Measurements from ENCODE around the gene ZBP1.

The ZBP1 gene

DNA sequence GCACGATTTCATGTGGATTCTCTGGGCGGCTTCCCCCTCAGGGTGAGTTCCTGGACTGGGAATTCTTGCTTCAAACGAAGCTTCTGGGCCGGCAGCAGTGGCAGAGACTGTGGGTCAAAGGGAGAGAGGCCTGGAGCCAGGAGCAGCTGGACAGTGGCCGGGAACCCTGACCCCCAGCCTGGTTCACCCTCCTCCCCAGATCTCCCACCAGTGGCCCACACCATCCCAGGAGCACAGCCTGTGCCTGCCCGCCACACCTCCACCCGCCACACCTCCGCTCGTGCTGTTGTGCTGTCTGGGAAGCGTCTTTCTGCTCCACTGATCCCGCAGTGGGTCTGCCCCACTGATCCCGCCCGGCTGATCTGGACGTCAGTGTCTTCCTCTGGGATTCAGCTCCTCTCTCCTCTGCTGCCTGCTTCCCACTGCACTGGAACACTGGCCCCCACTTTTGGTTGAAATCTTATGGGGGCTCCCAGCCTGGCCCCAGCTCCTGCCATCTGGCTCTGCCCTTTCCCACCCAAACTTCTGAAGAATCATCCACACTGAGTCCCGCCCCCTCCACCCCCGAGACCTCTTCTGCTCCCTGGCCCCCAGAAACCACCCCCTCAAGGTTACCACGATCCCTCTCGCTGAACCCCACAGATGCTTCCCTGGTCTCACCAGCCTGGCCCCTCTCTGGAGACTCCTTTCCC is 9.8 kb downstream of the ZBP1 start:
- TF ChIP-seq, protein P1, sequence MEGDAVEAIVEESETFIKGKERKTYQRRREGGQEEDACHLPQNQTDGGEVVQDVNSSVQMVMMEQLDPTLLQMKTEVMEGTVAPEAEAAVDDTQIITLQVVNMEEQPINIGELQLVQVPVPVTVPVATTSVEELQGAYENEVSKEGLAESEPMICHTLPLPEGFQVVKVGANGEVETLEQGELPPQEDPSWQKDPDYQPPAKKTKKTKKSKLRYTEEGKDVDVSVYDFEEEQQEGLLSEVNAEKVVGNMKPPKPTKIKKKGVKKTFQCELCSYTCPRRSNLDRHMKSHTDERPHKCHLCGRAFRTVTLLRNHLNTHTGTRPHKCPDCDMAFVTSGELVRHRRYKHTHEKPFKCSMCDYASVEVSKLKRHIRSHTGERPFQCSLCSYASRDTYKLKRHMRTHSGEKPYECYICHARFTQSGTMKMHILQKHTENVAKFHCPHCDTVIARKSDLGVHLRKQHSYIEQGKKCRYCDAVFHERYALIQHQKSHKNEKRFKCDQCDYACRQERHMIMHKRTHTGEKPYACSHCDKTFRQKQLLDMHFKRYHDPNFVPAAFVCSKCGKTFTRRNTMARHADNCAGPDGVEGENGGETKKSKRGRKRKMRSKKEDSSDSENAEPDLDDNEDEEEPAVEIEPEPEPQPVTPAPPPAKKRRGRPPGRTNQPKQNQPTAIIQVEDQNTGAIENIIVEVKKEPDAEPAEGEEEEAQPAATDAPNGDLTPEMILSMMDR (IDR thresholded peaks at IDR 0.05), result no peak

DNA sequence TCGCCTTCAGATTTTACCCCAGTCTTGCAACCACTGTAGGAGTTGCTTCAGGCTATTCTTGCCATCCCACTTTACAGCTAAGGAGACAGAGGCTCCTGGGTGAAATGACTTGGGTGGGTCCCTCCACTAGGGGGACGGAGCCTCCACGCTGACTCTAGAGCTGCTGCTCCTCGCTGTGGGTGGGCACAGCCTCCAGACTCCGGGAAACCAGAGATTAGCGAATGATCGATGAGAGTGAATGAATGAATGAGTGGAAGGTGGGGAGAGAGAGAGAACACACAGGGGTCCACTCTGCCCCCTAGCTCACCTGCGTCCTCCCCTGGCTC is 10.4 kb downstream of the ZBP1 start:
- TF ChIP-seq, protein P1 (IDR thresholded peaks at IDR 0.05), result no peak

DNA sequence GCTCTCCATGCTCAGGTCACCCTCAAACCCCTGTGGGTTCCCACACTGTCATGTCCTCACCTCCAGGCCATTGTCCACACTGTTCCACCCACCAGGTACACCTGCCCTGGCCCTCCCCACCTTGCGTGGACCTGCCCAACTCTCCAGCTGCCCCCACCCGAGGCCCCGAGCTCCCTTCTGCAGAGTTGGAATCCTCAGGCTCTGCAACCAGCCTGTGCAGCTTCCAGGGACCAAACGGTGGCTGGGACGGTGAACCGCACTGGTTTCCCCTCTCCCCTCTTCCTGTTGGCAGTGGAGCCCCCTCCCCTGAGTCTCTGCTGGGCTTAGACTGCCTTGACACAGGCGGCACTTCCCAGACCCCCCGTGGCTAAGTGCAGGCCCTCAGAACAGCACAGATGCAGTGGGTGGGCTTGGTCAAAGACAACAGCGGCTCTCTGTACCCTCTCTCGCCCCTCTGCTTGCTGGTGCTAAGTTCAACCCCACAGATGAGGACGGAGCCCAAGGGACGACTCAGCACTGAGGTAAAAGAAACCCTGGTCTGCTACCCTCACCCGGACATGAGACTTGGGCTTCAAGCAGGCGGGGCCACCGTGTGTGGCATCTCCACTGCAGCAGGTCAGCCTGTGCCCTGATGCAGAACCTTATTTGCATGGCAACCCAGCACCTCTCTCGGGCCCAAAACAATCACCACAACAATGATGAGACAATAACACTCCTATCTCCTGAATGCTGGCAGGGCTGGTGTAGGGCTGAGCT is 11.0 kb downstream of the ZBP1 start:
- TF ChIP-seq, protein P1 (IDR thresholded peaks at IDR 0.05), result no peak

DNA sequence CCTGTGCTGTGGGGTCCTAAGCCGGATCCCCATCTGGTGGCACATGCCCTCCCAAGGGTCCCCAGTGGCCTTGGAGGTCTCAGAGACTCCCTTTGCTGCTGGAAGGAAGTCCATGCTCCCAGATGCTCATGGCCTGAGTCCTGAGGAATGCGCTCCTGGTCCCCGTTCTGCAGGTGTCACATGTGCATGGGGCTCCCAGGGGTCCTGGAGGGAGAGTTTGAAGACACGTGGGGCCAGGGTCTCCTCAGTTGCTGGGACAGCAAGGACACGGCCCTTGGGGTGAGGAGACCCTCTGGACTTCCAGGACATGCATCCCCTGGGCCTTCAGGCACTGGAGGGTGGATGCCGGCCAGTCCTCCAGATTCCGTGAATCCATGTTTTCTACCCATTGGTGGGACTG is 11.7 kb downstream of the ZBP1 start:
- TF ChIP-seq, protein P1 (IDR thresholded peaks at IDR 0.05), result no peak

DNA sequence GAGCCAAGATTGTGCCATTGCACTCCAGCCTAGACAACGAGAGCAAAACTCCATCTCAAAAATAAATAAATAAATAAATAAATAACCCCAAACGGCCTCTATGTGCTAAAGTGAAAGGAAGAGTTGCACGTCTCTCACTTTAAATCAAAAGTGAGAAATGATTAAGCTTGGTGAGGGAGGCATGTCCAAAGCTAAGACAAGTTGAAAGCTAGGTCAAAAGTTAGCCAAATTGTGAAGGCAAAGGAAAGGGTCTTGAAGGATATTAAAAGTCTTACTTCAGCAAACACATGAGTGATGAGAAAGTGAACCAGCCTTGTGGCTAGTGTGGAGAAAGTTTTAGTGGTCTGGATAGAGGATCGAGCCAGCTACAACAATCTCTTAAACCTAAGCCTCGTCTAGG is 14.3 kb downstream of the ZBP1 start:
- TF ChIP-seq, protein P1 (IDR thresholded peaks at IDR 0.05), result no peak

DNA sequence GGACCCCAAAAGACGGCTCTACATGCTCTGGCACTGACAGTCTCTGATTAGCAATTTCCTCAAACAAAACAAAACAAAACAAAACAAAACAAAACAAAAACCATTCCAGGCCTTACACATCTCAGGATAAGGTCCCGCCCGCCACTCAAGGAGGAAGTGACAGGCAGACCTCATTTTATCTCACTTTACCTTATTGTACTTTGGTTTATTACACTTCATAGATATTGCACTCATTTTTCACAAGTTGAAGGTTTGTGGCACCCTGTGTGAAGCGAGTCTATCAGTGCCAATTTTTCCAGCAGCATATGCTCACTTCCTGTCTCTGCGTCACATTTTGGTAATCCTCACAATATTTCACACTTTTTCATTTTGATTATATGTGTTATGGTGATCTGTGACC is 15.2 kb downstream of the ZBP1 start:
- TF ChIP-seq, protein P1 (IDR thresholded peaks at IDR 0.05), result no peak

DNA sequence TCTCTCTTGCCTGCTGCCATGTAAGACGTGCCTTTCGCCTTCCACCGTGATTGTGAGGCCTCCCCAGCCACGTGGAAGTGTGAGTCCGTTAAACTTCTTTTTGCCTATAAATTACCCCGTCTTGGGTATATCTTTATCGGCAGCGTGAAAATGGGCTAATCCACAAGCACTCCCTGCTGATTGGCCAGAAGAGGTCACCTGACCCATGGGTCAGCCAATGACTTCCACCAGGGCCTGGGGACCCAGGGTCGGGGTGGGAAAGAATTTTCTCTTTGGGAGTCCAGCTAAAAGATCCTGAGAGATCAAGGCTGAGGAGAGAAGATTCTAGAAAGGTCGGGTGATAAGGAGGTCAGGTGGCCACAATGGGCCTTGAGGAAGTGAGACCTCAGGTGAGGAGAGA is 17.1 kb downstream of the ZBP1 start:
- TF ChIP-seq, protein P1 (IDR thresholded peaks at IDR 0.05), result no peak

Data from LNCAP (cell line).